Measurements from ENCODE around the gene DGKQ.

The DGKQ gene

GRCh38 chr4:961351-962230 is 11.8 kb downstream of the DGKQ start:
- no peak for DNase-seq

DNA sequence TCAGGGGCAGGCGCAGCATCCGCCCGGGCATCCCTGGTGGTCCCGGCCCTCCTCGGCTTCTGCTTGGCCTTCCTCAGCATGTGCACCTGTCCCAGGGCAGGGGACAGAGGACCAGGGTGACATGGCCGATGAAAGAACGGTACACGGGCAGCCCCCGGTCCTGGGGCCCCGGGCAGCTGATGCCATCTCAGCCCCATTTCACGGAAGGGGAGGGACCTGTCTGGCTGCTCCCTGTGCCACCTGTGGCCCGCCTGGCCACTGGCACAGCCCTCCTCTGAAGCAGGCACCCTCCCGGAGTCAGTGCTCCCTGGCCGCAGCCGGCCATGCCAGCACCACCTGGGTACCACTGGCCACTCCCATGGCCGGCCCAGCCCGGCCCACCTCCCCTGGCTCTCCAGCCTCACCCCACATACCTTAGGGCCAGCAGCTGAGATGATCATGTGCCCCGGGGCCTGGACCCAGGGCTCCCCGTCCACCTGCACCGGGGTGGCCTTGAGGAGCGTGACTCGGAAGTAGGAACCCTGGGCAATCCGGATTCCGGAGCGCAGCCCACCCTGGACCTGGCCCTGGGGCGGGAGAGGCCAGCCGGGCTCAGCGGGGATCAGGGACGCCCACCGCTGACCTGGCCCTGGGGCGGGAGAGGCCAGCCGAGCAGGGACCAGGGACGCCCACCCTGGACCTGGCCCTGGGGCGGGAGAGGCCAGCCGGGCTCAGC is 12.6 kb downstream of the DGKQ start:
- no peak for DNase-seq

DNA sequence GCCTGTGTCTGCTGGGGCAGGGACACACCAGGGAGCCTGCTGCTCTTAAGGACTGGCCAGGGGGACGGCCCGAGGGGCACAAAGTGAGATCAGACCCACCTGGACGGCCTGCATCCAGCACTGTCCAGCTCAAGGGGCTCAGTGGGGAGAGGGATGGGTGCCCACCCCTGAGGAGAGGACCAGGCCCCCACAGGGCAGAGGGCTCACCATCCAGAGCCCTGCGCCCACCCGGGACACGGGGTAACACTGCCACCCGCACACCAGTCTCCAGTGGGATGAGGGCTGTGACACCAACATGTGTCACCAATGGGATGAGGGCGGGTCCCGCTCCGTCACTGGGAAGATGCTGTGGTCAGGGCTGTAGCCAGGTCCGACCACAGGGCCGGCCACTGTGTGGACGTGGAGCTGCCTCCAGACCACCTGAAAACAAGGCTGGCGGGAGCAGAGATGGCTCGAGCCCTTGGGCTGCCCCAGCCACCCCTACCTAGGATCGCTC is 13.2 kb downstream of the DGKQ start:
- no peak for DNase-seq

- no peak for DNase-seq
Observed at GRCh38 chr4:959338-960139, 13.8 kb downstream of the DGKQ start.

- DNase-seq: no peak
Observed at GRCh38 chr4:958696-959337, 14.6 kb downstream of the DGKQ start.

- DNase-seq: no peak
Observed at GRCh38 chr4:958314-958665, 15.1 kb downstream of the DGKQ start.

- DNase-seq: no peak
Observed at GRCh38 chr4:957581-958313, 15.6 kb downstream of the DGKQ start.

DNA sequence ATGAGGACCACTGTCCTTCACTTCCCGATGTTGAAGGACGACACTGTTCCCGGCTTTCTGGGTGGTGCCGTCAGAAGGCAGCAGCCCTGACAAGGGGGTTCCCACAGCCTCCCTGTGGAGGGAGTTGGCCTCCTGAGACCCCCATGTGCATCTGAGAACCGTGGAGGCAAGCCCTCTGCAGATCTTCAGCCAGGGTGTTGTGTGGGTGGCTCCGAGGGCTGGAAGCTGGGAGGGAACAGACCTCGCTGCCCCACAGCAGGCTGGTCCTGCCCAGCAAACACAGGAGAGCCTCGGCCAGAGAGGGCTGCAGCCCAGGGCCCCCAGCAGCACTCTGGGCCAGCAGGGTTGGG is 16.2 kb downstream of the DGKQ start:
- DNase-seq: no peak

DNA sequence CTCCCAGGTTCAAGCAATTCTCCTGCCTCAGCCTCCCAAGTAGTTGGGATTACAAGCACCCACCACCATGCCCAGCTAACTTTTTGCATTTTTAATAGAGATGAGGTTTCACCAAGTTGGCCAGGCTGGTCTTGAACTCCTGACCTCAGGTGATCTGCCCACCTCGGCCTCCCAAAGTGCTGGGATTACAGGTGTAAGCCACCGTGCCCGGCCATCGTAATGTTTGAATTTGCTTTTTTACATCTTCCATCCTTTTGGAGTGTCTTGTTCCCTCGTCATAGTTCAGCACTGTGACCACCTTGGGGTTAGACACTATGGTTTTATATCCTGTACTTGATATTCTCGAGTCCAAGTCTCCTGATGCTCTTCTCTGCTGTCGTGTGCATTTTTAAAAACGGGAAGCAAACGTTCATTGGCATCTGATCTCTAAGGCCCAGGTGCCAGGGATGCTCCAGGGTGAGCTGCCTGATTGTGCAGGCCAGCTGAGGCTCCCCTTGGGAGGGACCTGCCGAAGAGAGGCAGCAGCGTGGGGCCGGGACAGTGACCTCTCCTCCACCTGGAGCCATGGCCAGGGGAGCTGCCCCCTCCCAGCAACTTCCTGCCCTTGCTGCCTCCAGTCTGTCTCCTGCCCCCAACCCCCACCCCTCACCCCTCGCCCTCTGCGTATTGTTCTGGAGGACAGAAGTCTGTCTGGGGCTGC is 16.7 kb downstream of the DGKQ start:
- DNase-seq: no peak

- DNase-seq: no peak
Observed at GRCh38 chr4:955931-956381, 17.4 kb downstream of the DGKQ start.

DNA sequence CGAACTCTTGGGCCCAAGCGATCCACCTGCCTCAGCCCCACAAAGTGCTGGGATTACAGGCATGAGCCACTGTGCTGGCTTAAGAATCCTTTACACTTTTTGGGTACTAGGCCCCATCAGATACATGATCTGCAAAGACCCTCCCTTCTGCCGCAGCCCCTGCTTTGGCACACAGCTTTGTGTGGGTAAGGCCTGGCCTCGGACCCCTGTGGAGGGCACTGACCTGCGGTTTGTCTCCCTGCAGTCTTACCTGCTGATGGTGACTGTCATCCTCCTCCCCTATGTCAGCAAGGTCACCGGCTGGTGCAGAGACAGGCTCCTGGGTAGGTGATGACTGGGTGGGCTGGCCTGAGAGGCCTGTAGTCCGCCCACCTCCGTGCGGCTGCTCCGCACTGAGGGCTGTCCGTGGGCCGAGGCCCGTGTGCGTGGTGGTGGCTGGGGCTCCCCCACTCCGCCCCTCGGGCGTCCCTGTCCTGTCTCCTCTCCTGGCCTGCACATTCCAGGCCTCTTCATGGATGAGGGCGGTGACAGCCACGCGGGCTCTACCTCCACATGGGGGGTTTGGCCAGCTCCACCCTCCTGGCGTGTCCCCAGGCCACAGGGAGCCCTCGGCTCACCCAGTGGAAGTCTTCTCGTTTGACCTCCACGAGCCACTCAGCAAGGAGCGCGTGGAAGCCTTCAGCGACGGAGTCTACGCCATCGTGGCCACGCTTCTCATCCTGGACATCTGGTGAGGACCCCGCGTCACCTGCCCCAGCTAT is 18.0 kb downstream of the DGKQ start:
- no peak for DNase-seq

GRCh38 chr4:954211-955020 is 19.0 kb downstream of the DGKQ start:
- no peak for DNase-seq

DNA sequence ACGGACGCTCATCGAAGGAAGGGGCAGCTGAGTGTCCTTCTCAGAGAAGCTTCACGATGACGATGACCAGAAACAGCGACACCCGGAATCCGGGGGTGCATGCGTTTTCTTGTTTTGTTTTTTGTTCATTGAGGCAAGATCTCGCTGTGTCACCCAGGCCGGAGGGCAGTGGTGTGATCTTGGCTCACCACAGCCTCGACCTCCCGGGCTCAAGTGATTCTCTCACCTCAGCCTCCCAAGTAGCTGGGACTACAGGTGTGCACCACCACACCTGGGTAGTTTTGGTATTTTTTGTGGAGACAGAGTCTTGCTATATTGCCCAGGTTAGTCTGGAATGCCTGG is 19.8 kb downstream of the DGKQ start:
- DNase-seq: no peak

DNA sequence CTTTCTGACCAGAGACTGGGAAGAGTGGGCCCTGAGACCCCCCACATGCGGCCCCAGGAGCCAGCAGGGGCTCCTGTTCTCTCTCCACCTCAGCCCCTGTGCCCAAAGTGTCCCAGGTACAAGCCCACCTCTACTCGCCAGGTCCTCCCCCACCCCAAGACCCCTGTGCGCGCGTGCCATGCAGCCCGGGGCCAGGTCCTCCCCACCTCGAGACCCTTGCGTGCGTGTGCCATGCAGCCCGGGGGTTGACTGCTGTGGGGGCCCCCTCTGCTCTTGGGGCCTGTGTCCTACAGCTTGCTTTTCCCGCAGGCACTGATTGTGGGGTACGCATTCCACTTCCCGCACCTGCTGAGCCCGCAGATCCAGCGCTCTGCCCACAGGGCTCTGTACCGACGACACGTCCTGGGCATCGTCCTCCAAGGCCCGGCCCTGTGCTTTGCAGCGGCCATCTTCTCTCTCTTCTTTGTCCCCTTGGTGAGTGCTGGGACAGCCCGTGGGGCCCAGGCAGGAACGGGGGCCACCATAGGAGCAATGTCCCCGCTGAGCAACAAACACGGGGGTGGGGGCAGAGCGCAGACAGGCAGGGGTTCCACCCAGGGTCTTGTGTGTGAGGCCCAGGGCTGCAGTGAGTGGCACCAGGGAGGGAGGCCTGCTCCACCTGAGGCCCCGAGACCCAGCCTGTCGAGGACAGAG is 20.3 kb downstream of the DGKQ start:
- no peak for DNase-seq

DNA sequence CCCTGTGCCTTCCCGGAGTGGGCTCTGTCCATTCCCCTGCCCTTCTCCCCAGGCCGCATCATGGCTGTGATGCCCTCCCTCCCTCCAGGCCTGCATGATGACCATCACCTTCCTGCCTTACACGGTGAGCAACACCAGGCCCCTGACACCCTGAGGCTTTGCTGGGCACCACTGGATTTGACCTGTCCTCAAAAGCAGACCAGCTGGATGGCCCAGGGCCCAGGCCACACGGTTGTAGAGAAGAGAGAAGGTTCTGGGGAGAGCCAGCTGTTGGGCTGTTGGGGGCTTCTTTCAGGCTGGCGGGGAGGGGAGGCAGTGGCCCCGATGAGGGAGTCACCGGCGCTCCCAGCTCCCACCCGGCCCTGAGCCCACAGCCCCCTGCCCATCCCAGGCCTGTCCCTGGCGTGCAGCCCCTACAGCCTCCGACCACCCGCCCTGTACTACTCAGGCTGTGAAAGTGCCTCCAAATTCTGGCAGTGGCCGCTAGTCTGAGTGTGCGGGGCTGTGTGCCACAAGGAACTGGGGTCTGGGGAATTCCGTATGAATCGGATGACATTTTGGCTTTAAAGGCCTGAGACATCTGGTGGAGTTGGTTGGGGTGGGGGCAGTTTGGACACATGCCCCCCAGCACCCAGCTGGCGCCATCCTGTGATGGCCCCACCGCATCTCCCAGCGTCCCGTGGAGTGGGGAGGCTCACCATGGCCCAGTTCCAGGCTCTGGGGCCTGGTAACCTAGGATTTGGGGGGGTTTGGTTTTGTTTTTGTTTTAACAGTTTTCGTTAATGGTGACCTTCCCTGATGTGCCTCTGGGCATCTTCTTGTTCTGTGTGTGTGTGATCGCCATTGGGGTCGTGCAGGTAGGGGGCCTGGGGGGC is 21.5 kb downstream of the DGKQ start:
- DNase-seq: no peak

DNA sequence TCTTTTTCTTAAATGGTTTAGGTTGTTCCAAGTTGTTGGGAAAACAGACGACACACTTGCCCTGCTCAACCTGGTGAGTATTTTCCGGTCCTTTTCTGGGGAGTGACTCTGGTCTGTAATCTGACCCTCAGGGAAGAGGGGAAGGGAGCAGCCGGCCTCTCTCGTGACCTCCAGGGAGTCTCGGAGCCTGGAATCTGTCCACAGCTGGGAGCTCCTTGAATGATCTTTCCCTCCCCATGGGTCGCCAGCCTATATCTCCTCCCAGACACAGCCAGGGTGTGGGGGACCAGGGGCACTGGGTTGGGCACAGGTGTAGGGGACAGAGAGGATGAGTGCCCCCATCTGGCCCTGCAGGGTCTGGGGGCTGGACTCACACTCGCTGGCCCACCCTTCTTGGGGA is 22.2 kb downstream of the DGKQ start:
- no peak for DNase-seq

DNA sequence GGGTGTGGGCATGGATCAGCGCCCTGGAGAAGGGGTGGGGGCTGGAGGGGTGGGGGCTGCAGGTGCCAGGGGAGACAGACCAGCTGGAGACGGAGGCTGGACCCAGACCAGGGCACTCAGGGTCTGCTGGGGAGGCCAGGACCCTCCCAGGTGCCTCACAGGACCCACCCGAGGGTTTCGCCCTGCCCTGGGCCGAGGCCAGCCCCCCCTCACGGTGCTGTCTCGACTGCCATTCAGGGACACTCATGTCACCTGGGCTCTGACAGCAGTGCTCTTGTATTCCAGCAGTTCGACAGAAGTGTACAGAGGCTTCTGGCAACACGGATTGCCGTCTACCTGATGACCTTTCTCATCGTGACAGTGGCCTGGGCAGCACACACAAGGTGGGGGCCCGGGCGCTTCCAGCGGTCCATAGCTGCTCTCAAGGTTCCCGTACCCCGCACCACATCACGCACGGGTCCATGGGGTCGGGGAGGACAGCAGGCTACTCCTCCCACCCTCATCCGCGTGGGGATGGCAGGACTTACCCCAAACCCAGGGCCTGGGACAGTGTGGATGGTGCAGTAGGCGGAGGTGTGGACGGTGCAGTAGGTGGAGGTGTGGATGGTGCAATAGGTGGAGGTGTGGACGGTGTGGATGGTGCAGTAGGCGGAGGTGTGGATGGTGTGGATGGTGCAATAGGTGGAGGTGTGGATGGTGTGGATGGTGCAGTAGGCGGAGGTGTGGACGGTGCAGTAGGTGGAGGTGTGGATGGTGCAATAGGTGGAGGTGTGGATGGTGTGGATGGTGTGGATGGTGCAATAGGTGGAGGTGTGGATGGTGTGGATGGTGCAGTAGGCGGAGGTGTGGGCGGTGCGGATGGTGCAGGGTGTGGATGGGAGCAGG is 23.0 kb downstream of the DGKQ start:
- no peak for DNase-seq

Measured in effector CD8-positive, alpha-beta T cell (primary cell).